Stimulated activated naive CD8-positive, alpha-beta T cell treated with anti-CD3 and anti-CD28 coated beads, Interleukin-15, Interleukin-2, amounts not matched to agents 100 U/mL and 50 U/mL, for 24 hours (primary cell): ENCODE measurements around the gene ST7.
"Not testable (repeated sequence)": the region's sequence is repeated elsewhere in the genome, so short reads cannot be mapped to it uniquely, and the experiment has no call there.

Source experiments
- ATAC-seq: fragments of 150-1000 bp; cut with Tn5 transposase; one replicate; pipeline ENCODE4 v1.10.0; 2021
- DNase-seq: peaks from one replicate; pipeline ENCODE4 v3.0.0; 2021

ST7 gene

GRCh38 chr7:117230276-117231046 is 277.2 kb downstream of the ST7 start:
- ATAC-seq (no peak), DNase-seq (no peak)

DNA sequence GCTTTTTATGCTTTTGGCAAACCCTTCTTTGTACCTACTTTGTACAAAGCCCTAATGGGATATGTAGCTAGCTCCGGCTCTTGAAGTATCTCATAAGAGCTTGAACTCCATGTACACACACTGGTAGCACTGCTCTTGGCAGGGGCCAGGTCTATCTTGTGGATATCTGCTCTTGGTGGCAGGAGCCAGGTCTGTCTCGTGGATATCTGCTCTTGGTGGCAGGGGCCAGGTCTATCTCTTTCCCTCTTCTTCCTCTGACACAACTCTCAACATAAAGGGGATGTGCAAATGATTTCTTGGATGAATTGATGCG is 277.7 kb downstream of the ST7 start:
- ATAC-seq = no peak
- no peak for DNase-seq

GRCh38 chr7:117237646-117238045 is 284.3 kb downstream of the ST7 start:
- DNase-seq (no peak), ATAC-seq (no peak)

- ATAC-seq = no peak
Measured at GRCh38 chr7:117238472-117238871, 285.2 kb downstream of the ST7 start.

GRCh38 chr7:117238937-117239336 is 285.6 kb downstream of the ST7 start:
- no peak for DNase-seq
- no peak for ATAC-seq

More at GRCh38 chr7:117238472-117238871, 285.2 kb downstream of the ST7 start:
- DNase-seq = no peak

DNA sequence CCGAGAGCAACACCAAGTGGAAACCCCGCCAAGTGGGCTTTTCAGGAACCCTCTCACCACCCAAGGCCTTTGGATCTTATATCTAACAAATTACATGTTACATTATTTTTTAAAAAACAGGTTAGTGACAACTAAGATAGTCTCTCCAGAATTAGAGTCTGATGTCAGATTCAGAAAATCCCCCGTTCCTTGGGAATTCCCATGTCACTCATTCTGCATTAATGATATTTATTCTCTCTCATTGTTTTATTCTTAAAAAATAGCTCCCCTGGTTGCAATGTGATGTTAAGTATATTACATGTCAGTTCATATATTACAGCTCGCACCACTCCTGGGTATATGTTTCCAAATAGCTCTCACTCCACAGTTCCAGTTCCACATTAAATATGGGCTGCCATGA is 287.8 kb downstream of the ST7 start:
- no peak for DNase-seq

DNA sequence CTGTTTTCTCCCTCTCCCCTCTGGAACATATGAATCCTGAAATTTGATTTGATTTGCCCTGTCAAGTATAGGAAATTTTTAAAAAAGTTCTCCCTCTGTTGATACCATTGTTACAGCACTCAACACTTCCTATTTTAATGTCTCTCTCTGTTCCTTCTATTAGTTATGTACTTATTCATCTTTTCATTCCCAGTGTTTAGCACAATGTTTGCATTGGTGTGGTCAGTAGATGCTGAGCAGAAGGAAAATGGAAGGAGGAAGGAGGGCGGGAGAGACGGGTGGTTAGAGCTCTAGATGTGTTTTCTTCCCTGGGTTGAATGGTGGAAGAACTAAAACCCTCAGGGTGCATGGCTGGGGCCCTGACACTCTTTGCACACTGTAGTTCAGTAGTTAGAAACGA is 290.1 kb downstream of the ST7 start:
- ATAC-seq (no peak), DNase-seq (no peak)

More for the DNA sequence above, 287.8 kb downstream of the ST7 start:
- ATAC-seq = no peak

- not testable (repeated sequence) for DNase-seq, ATAC-seq
Measured at GRCh38 chr7:117245703-117246102, 292.4 kb downstream of the ST7 start.

DNA sequence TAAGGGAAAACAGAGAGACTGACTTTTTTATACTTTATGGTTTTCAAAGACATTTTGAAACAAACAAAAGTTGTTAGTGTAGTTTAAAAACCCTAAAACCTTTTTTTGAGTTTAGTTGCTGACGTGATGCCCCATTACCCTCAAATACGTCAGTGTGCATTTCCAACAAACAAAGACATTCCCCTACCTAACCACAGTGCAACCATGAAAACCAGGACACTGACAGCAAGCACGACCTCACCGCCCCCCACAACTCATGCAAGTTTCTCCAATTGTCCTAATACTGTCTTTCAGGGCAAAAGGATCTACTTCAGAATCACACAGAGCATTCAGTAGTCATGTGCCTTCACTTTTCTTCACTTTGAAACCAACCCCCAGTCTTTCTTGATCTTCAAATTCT is 294.5 kb downstream of the ST7 start:
- no peak for ATAC-seq
- DNase-seq = no peak

- ATAC-seq (no peak), DNase-seq (no peak)
Measured at GRCh38 chr7:117248829-117249228, 295.5 kb downstream of the ST7 start.

DNA sequence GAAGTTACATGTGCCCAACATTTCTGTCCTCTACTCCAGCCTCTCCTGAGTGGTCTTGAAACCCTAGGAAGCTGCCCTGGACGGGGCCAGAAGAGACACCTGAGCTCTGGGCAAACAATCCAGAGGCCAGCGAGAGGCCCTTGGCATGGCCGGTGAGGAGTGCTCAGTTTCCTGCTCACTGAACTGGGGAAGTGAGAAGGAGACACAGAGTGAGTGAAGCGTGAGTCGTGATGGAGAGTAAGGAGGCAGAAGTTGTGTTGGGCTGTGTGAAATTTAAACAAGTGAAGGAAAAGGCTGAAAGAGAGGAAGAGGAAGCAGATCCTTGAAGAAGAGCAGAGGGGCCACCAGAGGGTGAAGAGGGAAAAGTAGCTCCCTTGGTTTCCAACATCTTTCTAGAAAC is 296.4 kb downstream of the ST7 start:
- ATAC-seq (no peak), DNase-seq (no peak)

DNA sequence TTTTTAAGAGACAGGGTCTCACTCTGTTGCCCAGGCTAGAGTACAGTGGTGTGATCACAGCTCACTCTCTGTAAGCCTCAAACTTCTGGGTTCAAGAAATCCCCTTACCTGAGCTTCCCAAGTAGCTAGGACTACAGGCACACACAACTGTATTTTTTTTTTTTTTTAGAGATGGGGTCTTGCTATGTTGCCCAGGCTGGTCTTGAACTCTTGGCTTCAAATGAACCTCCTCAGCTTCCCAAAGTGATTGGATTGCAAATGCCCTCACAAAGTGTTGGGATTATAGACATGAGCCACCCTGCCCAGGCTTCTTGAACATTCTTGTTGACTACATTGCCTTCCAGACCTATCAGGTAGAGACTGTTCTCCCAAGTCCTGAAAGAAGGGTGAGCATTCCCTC is 296.9 kb downstream of the ST7 start:
- ATAC-seq (no peak), DNase-seq (no peak)

DNA sequence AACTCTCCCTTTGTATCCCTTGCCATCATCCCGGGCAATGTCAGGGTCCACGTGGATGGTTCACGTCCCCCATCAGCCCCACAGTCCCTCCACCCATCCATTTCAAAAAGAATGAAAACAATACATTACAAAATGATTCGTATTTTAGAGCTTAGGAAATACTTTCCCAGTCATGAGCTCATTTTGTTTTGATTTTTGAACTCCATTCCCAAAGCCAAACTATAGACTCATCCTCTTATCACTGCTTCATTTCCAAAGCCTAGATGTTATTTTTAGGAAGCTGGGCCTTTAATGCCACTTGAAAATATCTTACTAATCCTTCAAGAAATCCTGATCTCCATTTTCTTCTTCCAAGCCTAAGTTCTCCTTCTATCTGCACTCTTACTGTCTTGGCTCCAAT is 297.5 kb downstream of the ST7 start:
- ATAC-seq = no peak

DNA sequence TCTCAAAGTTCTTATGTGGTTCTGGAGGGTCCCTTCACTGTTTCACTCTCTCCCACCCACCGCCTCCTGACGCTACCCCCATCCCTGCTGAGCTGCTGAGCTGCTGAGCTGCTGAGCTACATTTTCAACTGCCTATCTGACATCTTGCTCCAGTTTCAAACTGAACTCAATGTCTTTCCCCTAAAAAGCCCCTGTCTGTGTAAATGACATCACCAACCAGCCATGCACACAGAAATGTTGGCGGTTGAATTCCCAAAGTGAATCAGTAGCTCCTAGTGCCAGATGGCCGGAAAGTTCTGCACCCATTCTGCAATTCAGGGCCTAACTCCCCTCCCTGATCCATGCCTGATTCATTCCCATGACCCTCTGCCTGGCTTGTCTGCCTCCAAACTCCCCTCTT is 298.4 kb downstream of the ST7 start:
- no peak for DNase-seq
- no peak for ATAC-seq

More for the DNA sequence above, 297.5 kb downstream of the ST7 start:
- DNase-seq = no peak

DNA sequence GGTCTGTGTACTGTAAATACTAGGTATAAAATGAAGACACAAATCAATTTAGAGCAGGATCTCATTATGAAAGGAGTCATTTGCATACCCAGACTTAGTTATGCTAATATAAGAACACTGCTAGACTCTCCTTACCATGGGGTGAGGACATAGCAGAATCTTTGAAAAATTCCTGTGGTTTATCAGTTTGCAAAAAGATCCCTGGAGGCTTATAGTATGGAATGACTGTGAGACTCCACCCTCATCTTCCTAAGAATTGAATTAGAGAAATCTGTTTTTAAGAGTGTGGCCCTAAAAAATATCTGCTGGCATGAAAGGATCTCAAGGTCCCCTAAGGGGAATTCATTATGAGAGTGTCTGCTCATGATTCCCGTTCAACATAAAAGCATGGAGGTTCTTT is 306.3 kb downstream of the ST7 start:
- no peak for DNase-seq

DNA sequence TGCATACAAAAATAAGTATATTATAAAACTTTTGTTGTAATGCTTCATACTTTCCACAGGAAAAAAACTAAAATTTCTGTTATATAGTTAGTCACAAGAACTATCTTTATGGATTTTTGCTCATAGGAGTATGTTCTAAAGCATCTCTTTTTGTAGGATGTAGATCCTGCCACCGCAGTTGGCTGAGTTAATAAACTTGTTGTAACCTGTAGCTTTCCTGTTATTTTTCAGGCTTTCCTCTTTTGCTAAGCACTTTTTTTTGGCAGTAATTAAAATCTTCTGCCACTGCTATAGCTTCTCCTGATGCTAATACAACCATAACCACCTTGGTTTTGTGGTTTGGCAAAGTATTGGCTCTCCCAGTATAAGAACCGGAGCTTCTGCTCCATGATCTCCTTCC is 309.2 kb downstream of the ST7 start:
- ATAC-seq (no peak), DNase-seq (no peak)

More for the DNA sequence above, 306.3 kb downstream of the ST7 start:
- no peak for ATAC-seq

- ATAC-seq (no peak), DNase-seq (no peak)
Measured at GRCh38 chr7:117264716-117265115, 311.4 kb downstream of the ST7 start.

DNA sequence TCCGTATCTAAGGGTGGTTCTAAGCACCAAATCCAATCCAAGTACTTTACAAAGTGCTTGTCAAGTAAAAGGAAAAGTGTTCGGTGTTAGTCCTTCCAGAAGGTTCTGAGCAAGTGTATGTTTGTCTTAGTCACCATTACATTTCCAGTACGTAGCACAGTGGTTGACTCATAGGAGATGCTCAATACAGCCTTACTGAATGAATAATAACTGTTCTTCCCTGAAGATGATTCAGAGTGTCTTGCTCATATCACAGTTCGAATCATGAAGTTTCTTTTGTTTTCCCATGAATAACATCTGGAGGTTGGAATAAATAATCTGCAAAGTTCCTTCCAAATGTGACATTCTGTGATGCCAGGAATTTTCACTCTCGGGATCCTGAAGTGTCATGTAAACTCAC is 316.1 kb downstream of the ST7 start:
- DNase-seq = no peak

GRCh38 chr7:117269886-117270285 is 316.6 kb downstream of the ST7 start:
- ATAC-seq (no peak), DNase-seq (no peak)

More for the DNA sequence above, 316.1 kb downstream of the ST7 start:
- ATAC-seq = no peak

DNA sequence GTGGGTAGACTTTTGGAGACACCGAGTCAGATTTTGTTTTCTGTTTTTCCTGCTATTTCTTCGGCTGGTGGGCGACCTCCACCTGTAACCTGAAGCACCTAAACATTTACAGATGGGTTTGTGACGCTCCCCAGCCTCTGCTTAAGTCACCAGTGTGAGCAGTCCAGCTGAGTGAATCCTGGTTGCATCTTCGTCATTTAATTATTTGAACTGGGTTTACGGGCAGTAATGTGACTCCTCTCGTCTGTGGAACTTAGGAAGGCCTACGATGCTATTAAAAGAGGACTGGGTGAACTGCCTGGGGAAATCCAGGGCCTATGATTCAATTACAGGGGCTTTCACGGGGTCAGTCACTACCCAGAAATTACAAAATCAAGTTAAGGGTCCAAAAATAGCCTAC is 317.1 kb downstream of the ST7 start:
- DNase-seq = no peak
- no peak for ATAC-seq

- DNase-seq = no peak
- ATAC-seq = no peak
Measured at GRCh38 chr7:117271566-117271965, 318.3 kb downstream of the ST7 start.

DNA sequence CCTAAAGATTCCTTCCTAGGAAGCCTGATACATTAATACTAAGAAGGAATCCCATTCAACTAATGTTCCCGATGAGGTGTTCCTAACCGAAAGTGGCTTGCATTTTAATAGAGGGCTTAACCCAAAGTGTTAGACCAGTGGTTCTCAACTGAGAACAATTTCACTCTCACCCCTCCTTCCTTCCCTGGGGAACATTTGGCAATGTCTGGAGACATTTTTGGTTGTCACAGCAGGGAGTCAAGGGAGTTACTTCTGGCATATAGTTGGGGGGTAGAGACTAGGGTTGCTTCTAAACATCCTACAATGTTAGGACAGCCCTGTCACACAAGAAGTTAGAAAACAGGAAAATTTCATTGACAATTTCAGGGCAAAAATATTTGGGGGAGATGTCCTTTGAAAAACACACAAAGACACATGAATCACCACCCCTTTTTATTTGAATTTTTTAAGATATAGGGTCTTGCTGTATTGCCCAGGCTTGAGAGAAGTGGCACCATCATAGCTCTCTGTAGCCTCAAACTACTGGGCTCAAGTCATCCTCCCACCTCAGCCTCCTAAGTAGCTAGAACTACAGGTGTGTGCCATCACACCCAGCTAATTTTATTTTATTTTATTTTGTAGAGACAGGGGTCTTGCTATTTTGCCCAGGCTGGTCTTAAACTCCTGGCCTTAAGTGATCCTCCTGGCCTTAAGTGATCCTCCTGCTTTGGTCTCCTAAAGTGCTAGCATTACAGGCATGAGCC is 318.9 kb downstream of the ST7 start:
- DNase-seq (no peak), ATAC-seq (no peak)

- DNase-seq = no peak
- no peak for ATAC-seq
Measured at GRCh38 chr7:117273325-117273724, 320.0 kb downstream of the ST7 start.

- DNase-seq = no peak
- ATAC-seq = no peak
Measured at GRCh38 chr7:117273814-117274225, 320.5 kb downstream of the ST7 start.
